Stimulated activated CD4-positive, alpha-beta T cell treated with anti-CD3 and anti-CD28 coated beads, TNF-alpha, amount 100 ng/mL, for 1 hour (primary cell): ENCODE results near the gene SLC24A5.

Source experiments
- DNase-seq, 3 donors: peaks; one replicate each; pipeline ENCODE4 v3.0.0-alpha.2; 2020; ENCODE audit warnings: low read depth in 3 of 3, low spot score in 1 of 3

SLC24A5 gene

GRCh38 chr15:48120745-48121144 is at the start of gene SLC24A5:
Gene SLC24A5, plus strand, starts transcription at chr15:48120990. Its CDS starts 55 bp downstream, at chr15:48121045.
- DNase-seq, result no peak

GRCh38 chr15:48072941-48073340 is 47.8 kb upstream of the SLC24A5 start:
- DNase-seq, result no peak

- DNase-seq, result no peak
Observed at GRCh38 chr15:48073881-48074280, 46.9 kb upstream of the SLC24A5 start.

- no peak for DNase-seq
Observed at GRCh38 chr15:48076454-48076853, 44.3 kb upstream of the SLC24A5 start.

- DNase-seq, result no peak
Observed at GRCh38 chr15:48077616-48078184, 43.1 kb upstream of the SLC24A5 start.

- no peak for DNase-seq
Observed at GRCh38 chr15:48084759-48085590, 35.8 kb upstream of the SLC24A5 start.

GRCh38 chr15:48085591-48085930 is 35.2 kb upstream of the SLC24A5 start:
- DNase-seq, result no peak

GRCh38 chr15:48086133-48086532 is 34.7 kb upstream of the SLC24A5 start:
- DNase-seq, result no peak

- no peak for DNase-seq
Observed at GRCh38 chr15:48086576-48086975, 34.2 kb upstream of the SLC24A5 start.

- no peak for DNase-seq
Observed at GRCh38 chr15:48087844-48088243, 32.9 kb upstream of the SLC24A5 start.

- no peak for DNase-seq
Observed at GRCh38 chr15:48089702-48090101, 31.1 kb upstream of the SLC24A5 start.

- no peak for DNase-seq
Observed at GRCh38 chr15:48090115-48090514, 30.7 kb upstream of the SLC24A5 start.

- no peak for DNase-seq
Observed at GRCh38 chr15:48090666-48091065, 30.1 kb upstream of the SLC24A5 start.

GRCh38 chr15:48091522-48091921 is 29.3 kb upstream of the SLC24A5 start:
- DNase-seq, result no peak

- no peak for DNase-seq
Observed at GRCh38 chr15:48096355-48096786, 24.4 kb upstream of the SLC24A5 start.

- DNase-seq, result no peak
Observed at GRCh38 chr15:48096813-48097212, 24.0 kb upstream of the SLC24A5 start.

GRCh38 chr15:48097264-48097663 is 23.5 kb upstream of the SLC24A5 start:
- no peak for DNase-seq

GRCh38 chr15:48101376-48101961 is 19.3 kb upstream of the SLC24A5 start:
- DNase-seq, result no peak

- DNase-seq, result no peak
Observed at GRCh38 chr15:48102167-48102566, 18.6 kb upstream of the SLC24A5 start.

GRCh38 chr15:48103647-48104046 is 17.1 kb upstream of the SLC24A5 start:
- DNase-seq, result no peak

GRCh38 chr15:48105936-48106335 is 14.9 kb upstream of the SLC24A5 start:
- no peak for DNase-seq

- no peak for DNase-seq
Observed at GRCh38 chr15:48109212-48109611, 11.6 kb upstream of the SLC24A5 start.
